Activated CD4-positive, alpha-beta T cell treated with anti-CD3 and anti-CD28 coated beads for 48 hours (primary cell): ENCODE data around the gene H6PD.

ENCODE experiments used
- DNase-seq: peaks from one replicate; pipeline ENCODE4 v3.0.0-alpha.2; 2020

Gene H6PD

DNA sequence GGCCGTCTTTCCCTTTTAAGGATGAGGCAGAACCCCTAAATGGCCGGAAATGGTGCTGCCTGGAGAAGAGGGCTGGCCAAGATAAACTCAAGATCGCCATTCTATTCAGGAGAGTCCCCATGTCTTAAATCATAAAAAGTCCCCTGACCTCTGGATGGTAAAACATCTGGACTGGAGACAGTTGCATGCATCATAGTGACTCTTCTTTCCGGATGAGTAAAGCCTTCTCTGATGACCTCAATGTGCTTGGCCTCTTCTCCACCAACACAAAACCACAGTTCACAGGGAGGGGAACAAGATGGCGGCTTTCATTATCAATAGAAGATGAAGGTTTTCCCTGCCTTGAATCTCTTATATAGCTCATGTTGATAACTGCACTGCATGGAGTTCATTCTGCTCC is 27.5 kb upstream of the H6PD start:
- no peak for DNase-seq

DNA sequence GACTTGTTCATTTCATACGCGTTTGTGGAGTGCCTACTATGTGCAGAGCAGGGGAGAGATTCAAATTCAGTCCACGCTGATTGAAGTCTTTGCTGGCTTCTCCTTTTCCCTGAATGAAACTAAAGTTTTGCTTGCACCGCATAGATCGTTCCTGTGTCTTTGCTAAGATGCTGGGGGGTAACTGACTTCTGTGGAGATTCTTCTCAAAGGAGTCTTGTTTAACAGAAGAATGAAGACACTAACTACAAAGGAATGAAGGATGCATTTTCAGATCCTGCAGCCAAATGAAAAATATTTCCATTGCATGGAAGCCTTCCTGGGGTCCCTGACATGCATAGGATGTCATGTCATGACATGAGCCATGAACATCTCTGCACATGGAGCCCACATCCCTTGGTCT is 26.9 kb upstream of the H6PD start:
- no peak for DNase-seq

DNA sequence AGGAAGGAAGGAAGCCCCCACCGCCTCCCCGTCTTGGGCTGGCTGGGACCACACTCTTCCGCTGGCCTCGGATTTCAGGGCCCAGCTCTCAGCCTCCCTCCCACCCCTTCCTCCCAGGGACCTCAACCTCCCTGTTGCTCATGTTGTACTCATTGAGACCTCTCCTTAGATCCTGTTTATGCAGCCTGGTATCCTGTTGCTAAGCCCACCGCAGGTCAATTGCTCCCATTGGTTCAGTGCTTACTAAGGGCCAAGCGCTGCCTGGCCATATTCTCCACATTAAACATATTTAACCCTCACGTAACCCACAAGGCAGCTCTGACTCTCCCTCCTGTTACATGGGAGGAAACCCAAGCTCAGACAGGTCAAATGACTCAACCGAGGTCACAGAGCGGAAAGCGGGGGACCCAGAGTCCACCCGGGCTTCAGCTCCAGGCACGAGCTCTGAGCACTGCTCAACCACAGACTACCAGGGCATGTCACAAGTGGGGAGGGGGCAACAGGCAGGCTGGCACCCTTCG is 23.2 kb upstream of the H6PD start:
- DNase-seq, result no peak

DNA sequence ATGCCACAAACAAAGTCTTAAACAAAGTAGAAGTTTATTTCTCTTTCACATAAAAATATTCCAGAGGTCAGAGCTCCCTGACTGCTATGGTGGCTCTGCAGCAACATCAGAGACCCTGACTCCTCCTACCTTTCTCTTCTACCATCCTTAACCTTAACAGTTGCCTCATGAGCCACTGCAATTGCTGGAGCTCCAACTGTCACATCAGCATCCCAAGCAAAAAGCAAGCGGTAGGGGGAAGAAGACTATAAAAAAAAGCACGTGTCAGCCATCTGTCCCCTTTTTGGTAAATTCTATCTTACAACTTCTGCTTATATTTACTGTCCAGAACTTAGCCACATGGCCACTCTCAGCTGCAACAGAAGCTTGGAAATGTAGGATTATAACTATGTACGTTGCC is 21.8 kb upstream of the H6PD start:
- DNase-seq, result no peak

- DNase-seq, result no peak
These were observed 20.6 kb upstream of the H6PD start for GRCh38 chr1:9213956-9214355.

GRCh38 chr1:9218917-9219316 is 15.7 kb upstream of the H6PD start:
- DNase-seq, result no peak

GRCh38 chr1:9222846-9223625 is 11.5 kb upstream of the H6PD start:
- DNase-seq, result no peak

DNA sequence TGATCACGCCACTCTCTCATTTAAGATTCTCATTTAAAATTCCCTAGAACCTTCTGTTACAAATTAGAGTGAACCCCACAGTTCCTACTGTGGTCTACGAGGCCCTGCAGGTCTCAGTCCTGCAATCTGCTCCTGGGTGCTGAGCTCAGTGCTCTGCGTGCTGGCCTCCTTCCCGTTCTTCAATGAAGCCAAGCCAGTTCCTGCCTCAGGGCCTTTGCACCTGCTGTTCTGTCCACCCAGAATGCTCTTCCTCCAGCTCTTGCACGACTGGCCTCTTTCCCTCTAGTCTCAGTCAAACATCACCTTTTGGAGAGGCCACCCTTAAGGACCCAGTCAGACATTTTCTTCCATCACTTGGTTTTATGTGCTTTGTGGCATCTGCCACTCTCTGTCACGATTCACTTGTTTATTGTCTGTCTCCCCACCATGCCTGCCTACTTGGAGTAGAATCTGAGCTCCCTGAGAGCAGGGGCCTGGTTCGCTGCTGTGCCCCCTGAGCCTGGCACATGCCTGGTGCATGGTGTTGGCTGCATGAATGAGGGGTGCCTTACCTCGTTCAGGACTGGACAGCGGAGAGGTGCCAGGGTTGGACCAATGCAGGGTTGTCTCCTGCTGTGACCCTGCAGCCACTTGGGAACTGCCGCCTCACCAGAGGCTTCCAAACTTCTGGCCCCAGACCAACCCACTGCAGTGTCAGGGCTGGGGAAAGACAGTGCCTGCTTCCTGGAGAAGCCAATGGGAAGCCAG is 9.7 kb upstream of the H6PD start:
- no peak for DNase-seq

GRCh38 chr1:9225411-9225785 is 9.2 kb upstream of the H6PD start:
- no peak for DNase-seq

DNA sequence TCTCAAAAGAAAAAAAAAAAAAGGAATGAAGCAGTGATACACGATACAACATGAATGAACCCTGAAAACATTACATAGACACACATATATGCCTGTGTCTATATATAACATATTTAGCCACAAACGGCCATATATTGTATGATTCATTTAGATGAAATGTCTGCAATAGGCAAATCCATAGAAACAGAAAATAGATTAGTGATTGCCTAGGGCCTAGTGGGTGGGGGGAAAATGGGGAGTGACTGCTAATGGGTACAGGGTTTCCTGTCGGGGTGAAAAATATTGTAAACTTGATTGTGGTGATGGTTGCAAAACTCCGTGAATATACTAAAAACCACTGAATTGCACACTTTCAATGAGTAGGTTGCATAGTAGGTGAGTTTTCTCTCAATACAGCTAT is 6.0 kb upstream of the H6PD start:
- DNase-seq, result peak; percentile 31

GRCh38 chr1:9229549-9229948 is 5.0 kb upstream of the H6PD start:
- no peak for DNase-seq

DNA sequence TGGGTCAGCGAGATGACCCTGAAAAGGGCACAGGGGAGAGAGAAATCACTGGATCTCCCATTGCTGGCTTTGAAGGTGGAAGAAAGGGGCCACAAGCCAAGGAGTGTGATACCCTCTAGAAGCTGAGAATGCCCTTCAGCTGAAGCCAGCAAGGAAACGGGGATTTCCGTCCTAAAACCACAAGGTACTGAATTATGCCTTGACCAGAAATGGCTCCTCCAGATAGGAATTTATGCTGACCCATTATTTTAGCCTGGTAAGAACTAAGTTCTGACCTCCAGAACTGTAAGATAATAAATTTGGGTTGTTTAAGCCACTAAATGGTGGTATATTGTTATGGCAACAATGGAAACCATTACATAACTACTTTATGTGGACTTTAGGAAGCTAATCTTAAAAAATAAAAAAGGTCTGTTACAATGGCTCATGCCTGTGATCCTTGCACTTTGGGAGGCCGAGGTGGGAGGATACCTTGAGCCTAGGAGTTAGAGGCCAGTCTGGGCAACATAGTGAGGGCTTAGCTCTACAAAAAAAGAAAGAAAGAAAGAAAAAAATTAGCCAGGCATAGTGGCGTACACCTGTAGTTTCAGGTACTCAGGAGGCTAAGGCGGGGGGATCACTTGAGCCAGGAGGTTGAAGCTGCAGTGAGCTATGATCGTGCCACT is 3.6 kb upstream of the H6PD start:
- no peak for DNase-seq

- DNase-seq, result no peak
These were observed 2.8 kb upstream of the H6PD start for GRCh38 chr1:9231648-9232332.

GRCh38 chr1:9233241-9233941 is 1.2 kb upstream of the H6PD start:
- no peak for DNase-seq

DNA sequence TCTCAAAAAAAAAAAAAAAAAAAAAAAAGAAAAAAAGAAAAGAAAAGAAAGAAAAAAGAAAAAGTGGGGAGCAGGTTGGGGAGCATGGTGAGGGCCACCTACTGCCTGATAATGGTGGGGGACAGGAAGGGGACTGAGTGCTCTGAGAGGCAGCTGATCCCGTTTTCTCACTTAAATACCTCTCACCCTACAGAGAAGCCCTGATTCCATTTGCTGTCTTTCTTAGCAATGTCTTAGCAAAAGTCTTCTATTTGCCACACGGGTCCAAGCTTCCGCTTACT is 692 bp upstream of the H6PD start:
- no peak for DNase-seq

DNA sequence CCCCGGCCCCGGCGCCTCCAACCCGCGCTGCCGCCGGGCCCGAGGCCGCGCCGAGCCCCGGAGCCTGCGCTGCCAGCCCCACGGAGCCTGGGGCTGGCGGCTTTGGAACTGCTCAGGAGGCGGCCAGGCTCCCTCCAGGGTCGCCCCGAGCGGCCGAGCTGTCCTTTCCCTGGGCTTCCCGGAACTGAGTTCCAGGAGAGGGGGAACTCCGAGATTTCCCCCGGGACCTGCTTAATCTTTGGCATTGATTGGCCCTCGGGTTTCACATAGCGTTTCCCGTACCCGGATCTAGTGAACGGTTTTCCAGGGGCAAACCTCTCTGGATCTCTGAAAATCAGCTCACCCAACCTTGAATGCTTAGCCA is 504 bp downstream of the H6PD start:
- no peak for DNase-seq

GRCh38 chr1:9235560-9235959 is 986 bp downstream of the H6PD start:
- DNase-seq, result no peak

GRCh38 chr1:9238134-9238533 is 3.6 kb downstream of the H6PD start:
- DNase-seq, result no peak

DNA sequence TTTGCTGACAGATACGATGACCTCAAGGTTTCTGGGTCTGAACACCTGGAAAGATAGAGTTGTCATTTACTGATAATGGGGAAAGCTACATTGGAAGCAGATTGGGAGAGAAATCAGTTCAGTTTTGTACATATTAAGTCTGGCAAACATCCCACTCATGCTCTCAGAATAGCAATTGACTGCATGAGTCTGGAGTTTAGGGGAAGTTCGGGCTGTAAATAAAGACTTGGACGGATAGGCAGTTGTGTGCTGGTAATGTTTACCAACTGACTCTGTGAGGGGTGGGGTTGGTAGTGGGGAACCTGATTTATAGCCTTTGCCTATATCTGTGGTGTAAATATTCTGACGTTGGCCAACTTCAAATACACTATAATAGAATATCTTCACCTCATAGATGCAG is 4.0 kb downstream of the H6PD start:
- DNase-seq, result no peak

DNA sequence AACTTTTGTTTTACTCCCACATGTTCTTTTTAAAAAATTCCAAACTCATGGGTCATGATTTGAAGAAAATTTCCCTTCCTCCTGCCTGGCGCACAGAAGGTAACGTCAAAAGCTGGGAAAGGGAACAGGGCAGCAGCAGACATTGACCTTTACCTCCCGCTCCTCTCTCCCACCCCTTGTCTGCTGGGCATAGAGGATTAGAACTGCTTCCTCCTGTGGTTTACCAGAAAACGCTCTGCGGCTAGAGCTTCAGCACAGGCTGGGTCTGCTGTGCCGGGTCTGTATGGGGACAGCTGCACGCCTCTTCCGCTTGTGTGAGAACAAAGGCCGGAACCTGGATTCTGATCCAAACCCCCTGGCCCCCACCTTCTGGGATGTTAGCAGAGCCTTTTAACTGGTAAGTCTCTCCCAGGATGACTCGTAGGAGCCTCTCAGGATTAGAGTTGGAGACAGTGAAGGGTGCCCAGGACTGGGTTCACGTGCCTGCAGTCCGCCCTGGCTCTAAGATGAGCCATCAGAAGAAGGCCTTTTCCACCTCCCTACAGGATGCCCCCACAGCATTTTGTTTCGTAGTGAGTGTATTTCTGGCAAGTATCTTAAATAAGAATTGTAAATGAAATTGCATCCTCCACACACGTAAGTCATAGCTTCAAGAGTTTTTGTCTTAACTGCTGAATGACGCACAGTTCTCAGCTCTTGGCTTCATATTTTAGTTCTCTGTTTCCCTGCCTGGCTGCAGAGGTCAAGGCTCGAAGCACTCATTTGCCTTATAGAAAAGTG is 5.2 kb downstream of the H6PD start:
- DNase-seq, result peak; percentile 68

GRCh38 chr1:9240914-9241820 is 6.6 kb downstream of the H6PD start:
- DNase-seq, result no peak
